ENCODE measurements around the gene OR10A6. TPM values are rescaled to one million over a fixed set of nuclear protein-coding genes. Genes with fewer than 3 reads are reported as not detected.
A peak's percentile ranks its signal among the peaks of the same experiment; 100 is the strongest.

OR10A6 gene
- total and polyA plus RNA-seq, 8 donors: under 0.01 to 9.6 TPM; not detected in 6

GRCh38 chr11:7905961-7906429, 25.1 kb downstream of the OR10A6 start:
- WGBS, 5 donors: 12 to 33% (median 20%) methylated on average over 3 of the region's 3 CpGs
- H3K4me3 ChIP-seq: no peak overlapping the region
- TF ChIP-seq CTCF (IDR thresholded peaks at IDR 0.05) (no peak), POLR2AphosphoS5 (IDR thresholded peaks at IDR 0.05) (no peak), POLR2A (IDR thresholded peaks at IDR 0.05) (no peak), EP300 (IDR thresholded peaks at IDR 0.05) (no peak)
- intact Hi-C loops (cut with DNase I; ENCODE audit: low total_unique reads): no loop called here
- peak; percentile 40 to 54 for DNase-seq
- H3K4me1 ChIP-seq: peaks cover 0 to 21% (median 11%) of the 10 kb centered on the region in 4 donors
- H3K27ac ChIP-seq: peak overlapping the region; percentile 36 to 66 (median 50)
- no peaks in the 10 kb centered on the region for H3K36me3 ChIP-seq
- H3K27me3 ChIP-seq: no peaks in the 10 kb centered on the region
- no peaks in the 10 kb centered on the region for H3K9me3 ChIP-seq

GRCh38 chr11:7905549-7905948, 25.5 kb downstream of the OR10A6 start:
- no peaks in the 10 kb centered on the region for H3K36me3 ChIP-seq

GRCh38 chr11:7904917-7905316, 26.2 kb downstream of the OR10A6 start:
- DNase-seq: no peak
- intact Hi-C loops (cut with DNase I; ENCODE audit: low total_unique reads): no loop called here
- H3K4me3 ChIP-seq: no peak overlapping the region
- peaks cover 0 to 21% (median 11%) of the 10 kb centered on the region in 4 donors for H3K4me1 ChIP-seq
- no peaks in the 10 kb centered on the region for H3K27me3 ChIP-seq
- 38 to 56% (median 47%) methylated on average over 3 of the region's 3 CpGs for WGBS, 5 donors
- TF ChIP-seq CTCF (IDR thresholded peaks at IDR 0.05): peak in 1 of 7 experiments; percentile 24
- no peak for TF ChIP-seq POLR2AphosphoS5 (IDR thresholded peaks at IDR 0.05)
- no peaks in the 10 kb centered on the region for H3K36me3 ChIP-seq
- H3K9me3 ChIP-seq: no peaks in the 10 kb centered on the region
- H3K27ac ChIP-seq: peak overlapping the region; percentile 36 to 66 (median 50)

More at GRCh38 chr11:7905549-7905948, 25.5 kb downstream of the OR10A6 start:
- Histone ChIP-seq H3K27ac (peak overlapping the region; percentile 36 to 66 (median 50)), H3K4me3 (peak overlapping the region in 1 of 4 donors; percentile 5), H3K4me1 (peaks cover 0 to 21% (median 11%) of the 10 kb centered on the region in 4 donors), H3K9me3 (no peaks in the 10 kb centered on the region), H3K27me3 (no peaks in the 10 kb centered on the region)
- TF ChIP-seq EP300 (IDR thresholded peaks at IDR 0.05) (no peak), POLR2AphosphoS5 (IDR thresholded peaks at IDR 0.05) (no peak), CTCF (IDR thresholded peaks at IDR 0.05) (no peak), POLR2A (IDR thresholded peaks at IDR 0.05) (no peak)
- intact Hi-C loops (cut with DNase I; ENCODE audit: low total_unique reads): no loop called here
- DNase-seq: no peak
- WGBS, 5 donors: 45 to 67% (median 47%) methylated on average over 9 of the region's 9 CpGs

GRCh38 chr11:7903940-7904339, 27.1 kb downstream of the OR10A6 start:
- 5 to 26% (median 13%) methylated on average over 2 of the region's 2 CpGs for WGBS, 5 donors
- Histone ChIP-seq H3K9me3 (no peaks in the 10 kb centered on the region), H3K4me3 (no peak overlapping the region), H3K27me3 (no peaks in the 10 kb centered on the region), H3K4me1 (peaks cover 0 to 24% (median 11%) of the 10 kb centered on the region in 4 donors), H3K27ac (no peak overlapping the region), H3K36me3 (no peaks in the 10 kb centered on the region)
- TF ChIP-seq CTCF (IDR thresholded peaks at IDR 0.05) (no peak), POLR2A (IDR thresholded peaks at IDR 0.05) (no peak), POLR2AphosphoS5 (IDR thresholded peaks at IDR 0.05) (no peak), EP300 (IDR thresholded peaks at IDR 0.05) (no peak)
- intact Hi-C loops (cut with DNase I; ENCODE audit: low total_unique reads): no loop called here
- DNase-seq: no peak
